ENCODE data around the gene ZNF335.
"Not testable (repeated sequence)": the region's sequence is repeated elsewhere in the genome, so short reads cannot be mapped to it uniquely, and the experiment has no call there.

ZNF335 gene

DNA sequence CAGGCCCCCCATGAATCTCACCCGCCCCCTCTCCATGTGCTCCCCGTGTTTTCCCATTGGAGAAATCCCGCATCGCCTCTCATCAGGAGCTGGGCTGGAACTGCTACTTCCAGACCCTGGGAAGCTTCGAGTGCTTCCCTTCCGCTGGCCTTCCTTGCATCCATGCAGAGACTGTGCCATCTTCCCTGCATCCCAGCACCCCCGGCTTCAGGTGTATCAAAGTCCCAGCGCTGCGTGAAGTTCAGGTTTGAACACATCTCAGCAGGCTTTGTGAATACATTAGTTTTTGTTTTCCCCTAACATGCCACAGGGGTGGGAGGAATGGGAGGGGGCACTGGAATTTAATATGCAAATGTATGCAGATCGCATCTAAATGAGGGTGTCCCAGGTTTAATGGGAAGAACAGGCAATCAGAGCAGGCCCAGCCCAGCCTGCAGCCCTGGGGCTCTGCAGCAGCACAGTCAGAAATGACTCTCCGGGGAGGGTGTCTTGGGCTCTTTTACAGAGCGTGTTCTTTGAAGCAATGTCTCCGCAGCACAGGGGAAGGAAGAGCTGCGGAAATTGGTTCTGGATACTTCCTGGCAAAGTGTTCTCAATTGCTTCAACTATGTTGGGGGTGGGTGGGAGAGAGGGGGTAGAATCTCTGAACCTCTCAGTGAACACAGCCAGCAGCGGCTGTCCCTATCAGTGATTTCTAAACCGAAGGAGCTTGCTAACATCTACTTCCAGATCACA, 28.4 kb upstream of the ZNF335 start:
- DNase-seq = peak; percentile 24 to 50

DNA sequence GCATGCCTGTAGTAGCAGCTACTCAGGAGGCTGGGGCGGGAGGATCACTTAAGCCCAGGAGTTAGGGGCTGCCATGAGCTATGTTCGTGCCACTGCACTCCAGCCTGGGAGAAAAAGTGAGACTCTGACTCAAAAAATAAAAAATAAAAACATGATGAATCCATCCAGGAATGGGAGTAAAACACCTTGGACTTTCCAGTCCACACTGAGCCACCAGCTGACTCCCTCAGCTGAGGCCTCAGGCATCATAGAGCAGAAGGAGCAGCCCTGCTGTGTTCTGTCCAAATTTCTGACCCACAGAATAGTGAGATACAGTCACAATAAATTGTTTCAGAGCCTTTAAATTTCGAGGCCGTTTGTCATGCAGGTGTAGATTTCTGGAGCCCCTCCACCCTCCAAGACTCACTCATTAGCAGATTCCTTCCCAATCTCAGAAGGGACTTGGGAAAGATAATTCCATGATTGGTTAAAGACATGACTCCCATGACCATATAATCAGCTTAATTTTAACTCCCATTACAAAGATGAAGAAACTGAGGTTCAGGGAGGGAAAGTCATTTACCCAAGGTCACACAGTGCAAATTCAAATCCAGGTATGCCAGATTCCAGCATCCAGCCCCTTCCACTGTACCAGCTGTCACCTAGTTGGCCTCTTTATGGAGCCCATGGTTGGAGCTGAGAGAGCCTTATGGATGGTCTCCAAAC, 27.7 kb upstream of the ZNF335 start:
- no peak for DNase-seq

DNA sequence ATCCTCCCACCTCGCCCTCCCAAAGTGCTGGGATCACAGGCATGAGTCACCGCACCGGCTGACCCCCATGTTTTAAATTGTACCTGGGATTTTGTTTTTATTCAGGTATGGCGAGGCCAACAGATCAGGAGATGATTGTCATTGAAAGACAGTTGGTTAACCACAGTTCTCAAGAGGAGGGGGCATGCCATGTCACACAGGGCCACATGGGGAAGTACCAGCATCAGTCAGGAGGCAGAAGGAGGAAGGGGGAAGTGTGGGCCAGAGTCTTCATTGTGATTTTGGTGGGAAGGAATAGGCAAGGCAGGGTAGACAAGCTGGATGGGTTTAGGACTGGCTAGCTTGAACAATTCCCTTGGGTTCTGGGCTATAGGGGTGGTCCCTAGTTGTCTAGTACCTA, 26.8 kb upstream of the ZNF335 start:
- DNase-seq = peak; percentile 71 to 72

DNA sequence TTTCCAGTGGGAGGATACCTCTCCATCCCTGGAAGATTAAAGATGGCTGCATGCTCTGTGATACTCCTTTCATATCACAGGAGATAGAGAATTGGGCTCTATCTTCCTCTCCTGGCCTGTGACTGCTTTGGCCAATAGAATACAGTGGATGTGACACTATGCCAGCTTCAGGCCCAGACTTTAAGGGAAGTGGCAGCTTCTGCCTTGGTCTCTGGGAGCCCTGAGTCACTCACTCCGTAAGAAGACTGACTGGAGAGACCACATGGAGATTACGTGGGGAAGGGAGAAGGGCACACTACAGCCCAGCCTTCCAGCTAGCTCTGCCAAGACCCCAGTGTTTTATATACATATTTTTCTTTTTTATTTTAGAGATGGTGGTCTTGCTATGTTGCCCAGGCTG, 26.3 kb upstream of the ZNF335 start:
- DNase-seq = peak; percentile 66 to 73

DNA sequence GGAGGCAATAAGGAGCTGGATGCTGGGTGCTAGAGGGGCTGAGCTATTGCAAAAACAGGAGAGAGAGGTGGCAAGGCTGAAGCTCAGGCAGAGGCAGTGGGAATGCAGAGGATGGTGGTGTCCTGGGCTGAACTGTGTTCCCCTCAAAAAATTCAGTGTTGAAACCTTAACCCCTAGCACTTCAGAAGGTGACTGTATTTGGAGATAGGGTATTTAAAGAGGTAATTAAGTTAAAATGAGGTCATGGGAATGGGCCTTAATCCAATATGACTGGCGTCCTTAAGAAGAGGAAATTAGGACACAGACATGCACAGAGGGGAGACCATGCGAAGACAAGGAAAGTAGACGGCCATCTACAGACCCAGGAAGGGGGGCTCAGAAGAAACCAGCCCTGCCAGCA, 25.2 kb upstream of the ZNF335 start:
- DNase-seq = no peak

DNA sequence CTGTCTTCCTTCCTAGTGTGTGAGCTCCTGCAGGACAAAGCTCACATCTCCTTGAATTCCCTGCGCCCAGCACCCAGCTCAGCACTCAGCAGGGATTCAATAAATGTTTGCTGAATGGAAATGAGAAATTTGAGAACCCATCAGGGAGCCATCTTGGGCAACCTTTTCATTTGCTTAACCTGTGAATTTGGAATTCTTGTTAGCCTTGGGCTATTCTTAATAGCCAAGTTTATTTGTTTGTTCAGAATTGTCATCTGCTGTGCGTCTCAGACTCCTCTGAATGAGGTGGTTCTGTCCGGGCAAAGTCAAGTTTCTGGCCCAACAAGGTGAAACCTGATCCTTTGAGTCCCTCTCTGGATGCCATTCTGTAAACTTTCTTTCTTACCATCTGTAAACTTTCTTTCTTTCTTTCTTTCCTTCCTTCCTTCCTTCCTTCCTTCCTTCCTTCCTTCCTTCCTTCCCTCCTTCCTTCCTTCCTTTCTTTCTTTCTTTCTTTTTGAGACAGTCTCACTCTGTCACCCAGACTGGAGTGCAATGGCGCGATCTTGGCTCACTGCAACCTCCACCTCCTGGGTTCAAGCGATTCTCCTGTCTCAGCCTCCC, 23.6 kb upstream of the ZNF335 start:
- DNase-seq = not testable (repeated sequence)

DNA sequence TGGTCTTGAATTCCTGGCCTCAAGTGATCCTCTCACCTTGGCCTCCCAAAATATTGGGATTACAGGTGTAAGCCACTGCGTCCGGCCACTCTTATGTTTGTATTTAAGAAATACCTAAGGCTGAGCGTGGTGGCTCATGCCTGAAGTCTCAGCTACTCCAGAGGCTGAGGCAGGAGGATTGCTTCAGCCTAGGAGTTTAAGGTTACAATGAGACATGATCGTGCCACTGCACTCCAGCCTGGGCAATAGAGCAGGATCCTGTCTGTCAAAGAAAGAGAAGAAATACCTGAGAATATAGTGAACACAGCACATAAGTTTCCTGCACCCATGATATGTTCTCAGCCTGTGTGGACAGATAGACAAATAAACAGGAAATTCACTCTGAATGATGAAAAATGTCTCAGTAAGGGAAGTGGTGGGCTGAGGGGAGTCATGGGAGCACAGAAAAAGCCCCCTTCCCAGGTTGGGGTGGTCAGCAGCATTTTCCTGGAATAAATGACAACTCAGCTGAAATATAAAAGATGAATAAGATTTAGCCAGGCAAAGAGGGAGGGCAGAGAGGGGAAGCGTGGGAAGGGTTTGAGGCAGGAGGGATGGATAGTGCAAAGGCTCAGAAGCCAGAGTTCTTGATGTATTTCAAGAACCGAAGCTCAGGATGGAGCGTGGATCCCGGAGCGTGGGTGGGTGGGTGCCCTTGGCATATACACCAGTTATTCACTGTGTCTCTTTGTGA, 22.9 kb upstream of the ZNF335 start:
- no peak for DNase-seq

DNA sequence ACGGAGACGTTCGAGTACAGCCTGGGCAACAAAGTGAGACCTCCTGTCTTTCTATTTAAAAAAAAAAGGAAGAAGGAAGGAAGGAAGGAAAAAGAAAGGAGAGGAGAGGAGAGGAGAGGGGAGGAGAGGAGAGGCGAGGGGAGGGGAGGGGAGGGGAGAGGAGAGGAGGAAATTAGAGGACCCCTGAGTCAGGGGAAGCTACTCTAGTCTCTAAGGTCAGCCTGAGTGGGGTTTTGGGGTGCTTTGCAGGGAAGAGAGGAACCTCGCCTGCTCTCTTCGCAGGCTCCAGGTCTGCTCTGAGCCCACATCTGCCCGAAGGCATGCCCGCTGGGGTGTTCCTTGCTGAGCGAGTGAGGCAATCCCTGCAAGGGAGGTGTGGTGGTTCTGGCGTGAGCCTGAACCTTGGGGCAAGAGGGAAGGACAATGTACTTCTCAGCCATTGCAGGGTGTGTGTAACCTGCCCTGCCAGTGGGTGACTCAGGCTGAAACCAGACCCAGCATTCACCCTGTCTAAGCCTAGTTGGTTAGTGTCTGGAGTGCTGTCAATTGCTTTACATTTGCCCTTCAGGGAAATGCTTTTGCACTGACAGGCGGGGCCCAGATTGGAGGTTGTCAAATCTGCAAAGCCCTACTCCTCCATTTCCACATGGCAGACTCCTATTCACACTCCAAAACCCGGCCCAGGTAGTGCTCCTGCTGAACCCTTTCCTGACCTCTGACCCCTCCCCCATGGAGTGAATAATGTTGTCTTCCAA, 21.4 kb upstream of the ZNF335 start:
- no peak for DNase-seq

DNA sequence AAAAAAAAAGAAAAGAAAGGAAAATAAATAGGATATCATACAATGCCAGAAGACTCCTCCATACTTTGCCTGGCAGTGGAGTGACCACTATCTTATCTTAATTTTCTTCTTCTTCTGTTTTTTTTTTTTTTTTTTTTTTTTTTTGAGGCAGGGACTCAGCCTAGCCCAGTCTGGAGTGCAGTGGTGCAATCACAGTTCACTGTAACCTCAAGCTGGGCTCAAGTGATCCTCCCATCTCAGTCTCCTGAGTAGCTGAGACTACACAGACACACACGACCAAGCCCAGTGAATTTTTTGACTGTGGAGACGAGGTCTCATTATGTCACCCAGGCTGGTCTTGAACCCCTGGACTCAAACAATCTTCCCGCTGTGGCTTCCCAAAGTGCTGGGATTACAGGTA, 19.6 kb upstream of the ZNF335 start:
- DNase-seq = no peak

DNA sequence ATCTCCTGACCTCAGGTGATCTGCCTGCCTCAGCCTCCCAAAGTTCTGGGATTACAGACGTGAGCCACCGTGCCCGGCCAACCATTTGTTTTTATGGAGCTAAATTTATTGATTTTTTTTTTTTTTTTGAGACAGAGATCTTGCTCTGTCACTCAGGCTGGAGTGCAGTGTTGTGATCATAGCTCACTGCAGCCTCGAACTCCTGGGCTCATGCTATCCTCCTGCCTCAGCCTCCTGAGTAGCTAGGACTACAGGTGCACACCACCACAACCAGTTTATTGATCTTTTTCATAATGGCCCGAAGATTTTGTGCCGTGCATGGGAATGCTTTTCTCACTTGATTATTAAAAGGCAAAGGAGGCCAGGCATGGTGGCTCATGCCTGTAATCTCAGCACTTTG, 16.8 kb upstream of the ZNF335 start:
- not testable (repeated sequence) for DNase-seq

DNA sequence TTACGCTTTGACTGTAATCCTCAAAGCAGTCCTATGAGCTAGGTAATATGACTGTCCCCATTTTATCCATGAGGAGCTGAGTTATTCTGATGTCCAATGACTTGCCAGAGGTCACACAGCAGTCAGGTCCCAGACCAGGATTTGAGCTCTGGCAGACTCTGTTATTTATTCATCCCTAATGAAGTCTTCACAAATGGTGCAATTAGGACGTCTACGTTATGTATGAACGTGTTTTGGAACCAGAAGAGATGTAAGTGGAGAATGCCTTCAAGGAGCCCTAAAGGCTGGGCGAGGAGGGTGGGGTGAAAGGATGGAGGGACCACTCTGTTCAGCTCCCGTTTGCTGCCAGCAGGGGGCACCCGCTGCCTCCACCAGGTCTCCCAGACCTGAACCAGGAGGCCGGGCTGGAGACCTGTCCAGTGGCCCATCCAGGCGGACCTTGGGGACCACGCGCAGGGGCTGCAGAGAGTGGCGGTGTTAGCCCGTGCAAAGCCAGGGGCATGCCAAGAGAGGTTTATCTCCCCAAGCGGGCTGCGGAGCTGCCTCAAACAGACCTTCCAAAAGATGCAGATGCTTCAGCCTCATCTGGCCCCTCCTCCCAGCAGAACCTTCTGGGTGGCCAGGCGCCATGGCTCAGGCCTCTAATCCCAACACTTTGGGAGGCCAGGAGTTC, 15.2 kb upstream of the ZNF335 start:
- peak; percentile 33 to 61 for DNase-seq

DNA sequence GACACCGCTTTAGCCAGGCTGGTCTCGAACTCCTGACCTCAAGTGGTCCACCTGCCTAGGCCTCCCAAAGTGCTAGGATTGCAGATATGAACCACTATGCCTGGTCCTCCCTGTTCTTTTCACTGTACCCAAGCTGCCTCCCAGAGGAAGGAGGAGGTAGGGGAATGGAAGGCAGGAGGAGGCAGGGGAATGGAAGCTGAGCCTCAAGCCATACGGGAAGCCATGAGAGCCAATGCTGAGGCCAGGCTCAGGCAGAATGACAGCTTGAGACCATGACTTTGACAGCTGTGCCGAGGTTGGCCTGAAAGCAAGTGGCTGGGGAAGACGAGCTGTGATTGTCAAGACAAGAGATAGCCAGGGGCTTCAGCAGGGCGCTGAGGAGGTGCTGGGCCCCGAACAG, 13.6 kb upstream of the ZNF335 start:
- no peak for DNase-seq

DNA sequence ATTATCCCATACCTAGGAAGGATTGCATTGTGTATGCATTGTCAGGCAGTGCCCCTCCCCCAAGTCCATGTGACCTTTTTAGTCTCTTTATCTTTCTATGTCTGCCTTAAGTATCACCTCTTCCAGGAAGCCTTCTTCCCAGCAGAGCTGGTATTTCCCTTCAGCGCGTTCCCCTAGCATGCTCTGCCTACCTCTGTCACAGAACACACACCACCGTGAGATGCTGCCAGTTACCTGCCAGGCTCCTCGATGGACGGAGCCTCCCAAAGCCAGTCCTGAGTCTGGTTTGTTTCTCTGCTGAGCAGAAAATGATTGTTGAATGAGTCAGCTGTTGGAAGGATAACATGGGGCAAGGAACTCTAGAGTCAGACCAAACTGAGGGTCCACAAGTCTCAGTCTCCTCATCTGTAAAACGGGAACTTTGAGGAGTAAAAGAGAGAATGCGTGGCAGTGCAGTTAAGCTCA, 11.3 kb upstream of the ZNF335 start:
- no peak for DNase-seq

DNA sequence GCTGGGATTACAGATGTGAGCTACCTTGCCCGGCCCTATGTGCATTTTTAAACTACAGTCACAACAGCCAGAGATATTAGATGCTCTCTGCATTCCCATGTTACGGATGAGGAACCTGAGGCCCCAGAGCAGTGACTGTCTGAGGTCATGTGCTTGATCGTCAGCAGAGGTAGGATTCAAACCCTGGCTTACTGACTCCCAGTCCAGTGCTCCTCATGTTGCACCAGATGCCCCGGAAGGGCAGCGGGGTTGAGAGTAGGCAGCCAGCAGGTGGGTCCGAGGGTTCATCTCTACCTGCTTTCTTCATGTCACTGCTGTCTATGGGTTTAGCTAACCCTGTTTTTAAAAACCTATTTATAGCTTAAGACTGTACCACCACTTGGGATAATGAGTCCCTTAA, 9.3 kb upstream of the ZNF335 start:
- DNase-seq = no peak

DNA sequence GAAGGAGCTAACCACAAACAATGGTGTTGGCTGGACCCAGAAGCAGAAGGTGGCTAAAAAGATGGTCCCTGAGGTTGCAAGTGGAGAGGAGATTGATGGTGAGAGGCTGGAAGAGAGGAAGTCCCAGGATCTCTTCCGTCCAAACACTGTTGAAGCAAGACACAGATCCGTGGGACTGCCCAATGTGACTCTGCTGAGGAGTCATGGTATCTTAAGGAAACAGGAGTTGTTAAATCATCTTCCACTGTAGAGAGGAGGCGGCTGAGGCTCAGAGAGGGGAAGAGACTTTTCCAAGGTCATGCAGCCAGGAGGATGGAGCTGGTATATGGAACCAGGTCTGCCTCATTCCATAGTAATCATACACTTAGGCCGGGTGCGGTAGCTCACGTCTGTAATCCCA, 4.1 kb upstream of the ZNF335 start:
- no peak for DNase-seq

DNA sequence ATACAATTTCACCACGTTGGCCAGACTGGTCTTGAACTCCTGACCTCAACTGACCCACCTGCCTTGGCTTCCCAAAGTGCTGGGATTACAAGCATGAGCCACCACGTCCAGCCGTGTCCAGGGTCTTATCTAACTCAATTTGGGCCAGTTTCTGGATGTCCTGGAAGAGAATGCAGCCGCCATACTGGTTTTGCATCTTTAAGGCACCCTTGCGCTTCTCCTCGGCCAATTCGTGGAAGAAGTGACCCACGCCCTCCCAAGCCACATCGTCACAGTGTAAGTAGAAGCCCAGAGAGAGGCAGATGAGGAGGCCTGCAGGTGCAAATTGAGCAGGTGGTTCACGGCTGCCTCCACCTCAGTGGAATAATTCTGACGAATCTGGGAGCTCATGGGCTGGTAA, 3.7 kb upstream of the ZNF335 start:
- no peak for DNase-seq

DNA sequence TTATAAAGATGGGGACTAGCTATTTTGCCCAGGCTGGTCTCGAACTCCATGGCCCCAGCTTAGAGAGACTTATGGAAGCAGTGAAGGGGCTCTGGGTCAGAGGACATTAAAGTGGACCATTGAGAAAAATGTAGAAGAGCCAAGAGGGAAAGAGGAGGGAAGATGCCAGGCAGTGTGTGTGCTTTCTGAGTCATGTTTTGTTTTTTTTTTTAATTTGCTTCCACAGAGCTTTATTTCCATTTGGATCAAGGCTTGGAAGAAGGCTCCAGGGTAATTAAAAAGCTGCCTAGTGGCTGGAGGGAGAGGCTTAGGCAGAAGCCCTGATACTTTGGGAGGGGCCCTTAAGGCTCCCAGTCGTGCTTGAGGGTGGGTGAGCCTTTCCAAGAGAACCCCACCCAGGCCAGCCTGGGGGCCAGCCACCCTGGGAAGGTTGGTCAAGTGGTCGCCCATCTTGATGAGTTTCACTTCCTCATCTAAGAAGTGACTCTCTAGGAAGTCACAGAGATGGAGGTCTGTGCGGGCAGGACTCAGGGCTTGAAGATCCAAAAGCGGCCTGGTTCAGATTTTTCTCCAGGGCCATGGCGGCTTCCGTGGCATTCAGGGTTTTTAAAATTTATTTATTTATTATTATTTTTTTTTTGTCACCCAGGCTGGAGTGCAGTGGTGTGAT, 3.0 kb upstream of the ZNF335 start:
- DNase-seq = no peak

DNA sequence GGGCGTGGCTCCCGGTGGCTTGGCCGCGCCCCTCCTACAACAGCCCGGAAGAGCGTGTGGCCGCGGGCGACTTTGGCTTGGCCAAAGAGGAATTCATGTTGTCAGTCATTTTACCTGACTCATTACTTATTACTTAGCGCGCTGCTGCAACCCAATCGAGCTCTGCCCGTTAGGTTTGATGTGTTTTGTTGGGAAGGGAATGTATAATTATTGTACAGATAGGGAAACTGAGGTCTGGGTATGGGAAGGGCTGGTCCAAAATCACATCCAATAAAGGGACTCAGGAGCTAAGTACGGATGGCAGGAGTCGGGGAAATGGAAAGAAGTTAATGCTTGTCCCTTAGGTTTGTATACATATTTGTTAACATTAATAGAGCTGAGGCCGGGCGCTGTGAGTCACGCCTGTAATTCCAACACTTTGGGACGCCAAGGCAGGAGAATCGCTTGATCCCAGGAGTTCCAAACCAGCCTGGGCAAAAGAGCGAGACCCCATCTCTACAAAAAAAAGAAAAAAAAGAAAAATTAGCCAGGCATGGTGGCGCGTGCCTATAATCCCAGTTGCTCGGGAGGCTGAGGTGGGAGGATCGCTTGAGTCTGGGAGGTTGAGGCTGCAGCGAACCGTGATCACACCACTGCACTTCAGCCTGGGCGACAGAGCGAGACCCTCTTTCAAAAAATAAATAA, 639 bp upstream of the ZNF335 start:
- DNase-seq = no peak

DNA sequence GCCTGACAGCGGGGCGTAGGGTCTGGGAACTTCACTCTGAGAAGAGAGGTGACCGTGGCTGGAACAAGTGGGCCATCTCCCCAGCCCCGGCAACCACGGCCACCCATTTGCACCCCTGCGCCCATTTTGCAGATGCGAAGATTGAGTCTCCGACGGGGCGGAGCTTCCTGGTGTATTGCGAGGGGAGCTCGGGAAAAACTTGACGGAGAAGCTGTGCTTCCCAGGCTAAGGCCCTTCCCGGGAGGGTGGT, 653 bp downstream of the ZNF335 start:
- DNase-seq = peak in 1 of 2 experiments; percentile 49

DNA sequence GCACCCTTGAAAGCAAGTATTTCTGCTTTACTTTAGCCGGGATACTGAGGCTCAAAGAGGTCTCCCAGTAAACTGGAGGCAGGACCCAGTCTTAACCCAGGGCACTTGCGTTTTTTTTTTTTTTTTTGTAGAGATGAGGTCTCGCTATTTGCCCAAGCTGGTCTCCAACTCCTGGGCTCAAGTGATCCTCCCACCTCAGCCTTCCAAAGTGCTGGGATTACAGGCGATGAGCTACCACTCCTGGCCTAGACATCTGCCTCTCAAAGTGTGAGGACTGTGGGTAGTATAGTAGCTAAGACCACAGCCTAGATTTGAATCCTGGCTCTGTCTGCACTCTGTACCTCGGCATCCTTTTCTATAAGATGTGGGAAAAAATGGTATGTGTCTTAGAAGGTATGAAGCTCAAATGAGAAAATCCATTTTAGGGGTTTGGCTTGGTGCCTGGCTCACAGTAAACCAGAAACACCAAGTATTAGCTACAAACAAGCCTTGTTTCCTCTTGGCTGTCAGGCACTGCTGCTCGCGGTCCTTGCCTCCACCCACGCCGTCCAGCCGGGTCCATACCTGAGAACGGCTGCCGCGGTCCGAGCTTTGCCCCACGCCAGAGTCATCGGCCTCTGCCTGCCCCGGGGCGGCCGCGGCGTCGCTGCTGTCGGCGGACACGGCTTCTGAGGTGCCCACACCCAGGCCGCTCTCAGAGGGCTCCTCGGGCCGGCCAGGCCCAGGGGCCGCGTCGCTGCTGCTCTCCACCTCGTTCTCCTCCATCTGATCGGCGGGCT, 1.2 kb downstream of the ZNF335 start:
- DNase-seq = no peak

Data from Kasumi-1 (cell line).